HG03066 (cell line): ENCODE results near the gene NXN.
"Not testable (repeated sequence)": the region's sequence is repeated elsewhere in the genome, so short reads cannot be mapped to it uniquely, and the experiment has no call there.

ENCODE experiments used
- ATAC-seq: cut with Tn5 transposase; IDR thresholded peaks from one replicate; pipeline ENCODE4 v1.9.1; 2021; ENCODE audit warnings: low read depth; ENCODE audit not compliant: unreplicated experiment

NXN gene

GRCh38 chr17:897970-898619, 81.5 kb downstream of the NXN start:
- no peak for ATAC-seq

- no peak for ATAC-seq
Observed at GRCh38 chr17:896953-897661, 82.5 kb downstream of the NXN start.

- ATAC-seq = no peak
Observed at GRCh38 chr17:896454-896853, 83.1 kb downstream of the NXN start.

GRCh38 chr17:892958-893357, 86.6 kb downstream of the NXN start:
- no peak for ATAC-seq

- no peak for ATAC-seq
Observed at GRCh38 chr17:888998-889441, 90.6 kb downstream of the NXN start.

GRCh38 chr17:887551-888209, 91.9 kb downstream of the NXN start:
- no peak for ATAC-seq

- ATAC-seq = no peak
Observed at GRCh38 chr17:885971-886571, 93.5 kb downstream of the NXN start.

GRCh38 chr17:883586-883962, 96.0 kb downstream of the NXN start:
- ATAC-seq = no peak

- ATAC-seq = no peak
Observed at GRCh38 chr17:882827-883585, 96.6 kb downstream of the NXN start.

- ATAC-seq = no peak
Observed at GRCh38 chr17:881778-882177, 97.8 kb downstream of the NXN start.

GRCh38 chr17:880443-881269, 98.9 kb downstream of the NXN start:
- ATAC-seq = no peak

GRCh38 chr17:879546-880442, 99.8 kb downstream of the NXN start:
- ATAC-seq = no peak

GRCh38 chr17:877630-878029, 101.9 kb downstream of the NXN start:
- no peak for ATAC-seq

- ATAC-seq = no peak
Observed at GRCh38 chr17:876272-876671, 103.3 kb downstream of the NXN start.

GRCh38 chr17:874590-874989, 105.0 kb downstream of the NXN start:
- not testable (repeated sequence) for ATAC-seq

- ATAC-seq = no peak
Observed at GRCh38 chr17:872855-873254, 106.7 kb downstream of the NXN start.

- no peak for ATAC-seq
Observed at GRCh38 chr17:871751-872519, 107.6 kb downstream of the NXN start.
